Retina (tissue), 1 donor: Measurements from ENCODE around the gene TRPM4.
A peak's percentile ranks its signal among the peaks of the same experiment; 100 is the strongest.
"Not testable (repeated sequence)": the region's sequence is repeated elsewhere in the genome, so short reads cannot be mapped to it uniquely, and the experiment has no call there.

Experiments
- DNase-seq: peaks from one replicate; pipeline ENCODE4 v3.0.0-alpha.2; 2016

Gene TRPM4

GRCh38 chr19:49127674-49128544 is 29.7 kb upstream of the TRPM4 start:
- peak; percentile 92 for DNase-seq

- DNase-seq, result no peak
These were observed 28.9 kb upstream of the TRPM4 start for GRCh38 chr19:49128545-49129237.

DNA sequence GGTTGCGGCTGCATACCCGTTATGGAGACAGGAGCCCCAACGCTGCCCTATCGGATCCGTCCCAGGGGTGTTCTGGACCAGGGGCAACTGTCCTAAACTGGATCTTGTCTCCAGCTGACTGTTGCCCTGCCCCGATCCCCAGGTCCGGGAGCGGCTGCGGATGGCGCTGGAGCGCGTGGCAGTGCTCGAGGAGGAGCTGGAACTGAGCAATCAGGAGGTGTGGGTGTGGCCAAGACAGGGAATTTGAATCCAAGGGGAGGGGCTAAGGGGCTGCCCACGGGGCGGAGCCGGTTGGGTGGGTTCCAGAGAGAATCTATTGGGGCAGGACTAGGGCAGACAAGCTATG is 28.4 kb upstream of the TRPM4 start:
- DNase-seq, result no peak

DNA sequence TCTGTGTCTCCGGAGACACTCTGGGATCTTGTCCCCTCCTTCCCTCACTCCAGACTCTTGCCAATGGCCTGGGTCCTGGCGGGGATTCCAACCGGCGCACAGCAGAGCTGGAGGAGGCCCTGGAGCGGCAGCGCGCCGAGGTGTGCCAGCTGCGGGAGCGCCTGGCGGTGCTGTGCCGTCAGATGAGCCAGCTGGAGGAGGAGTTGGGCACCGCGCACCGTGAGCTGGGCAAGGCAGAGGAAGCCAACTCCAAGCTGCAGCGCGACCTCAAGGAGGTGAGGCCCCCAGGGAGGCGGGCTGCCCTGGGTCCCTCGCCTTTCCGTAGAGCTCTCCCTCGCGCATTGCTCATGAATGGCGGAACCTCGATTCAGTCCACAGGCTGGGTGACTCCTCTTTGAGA is 27.3 kb upstream of the TRPM4 start:
- DNase-seq, result no peak

DNA sequence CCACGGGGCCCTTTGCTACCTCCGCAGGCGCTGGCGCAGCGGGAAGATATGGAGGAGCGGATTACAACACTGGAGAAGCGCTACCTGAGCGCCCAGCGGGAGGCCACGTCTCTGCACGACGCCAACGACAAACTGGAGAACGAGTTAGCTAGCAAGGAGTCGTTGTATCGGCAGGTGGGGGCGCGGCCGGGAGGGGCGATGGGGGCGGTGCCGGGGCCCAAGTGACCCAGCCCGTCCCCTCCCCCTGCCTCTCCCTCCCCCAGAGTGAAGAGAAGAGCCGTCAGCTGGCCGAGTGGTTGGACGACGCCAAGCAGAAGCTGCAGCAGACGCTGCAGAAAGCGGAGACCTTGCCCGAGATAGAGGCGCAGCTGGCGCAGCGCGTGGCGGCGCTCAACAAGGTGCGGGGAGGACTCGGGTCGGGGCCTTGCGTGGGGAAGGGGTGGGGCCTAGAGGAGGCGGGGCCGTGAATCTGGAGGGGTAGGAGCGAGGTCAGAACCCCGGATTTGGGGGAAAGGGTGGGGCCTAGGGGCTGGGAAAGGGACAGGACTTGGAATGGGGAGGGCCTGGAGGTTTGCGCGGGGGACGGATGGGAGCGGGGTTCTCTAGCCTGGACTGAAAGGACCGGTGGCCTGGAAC is 24.5 kb upstream of the TRPM4 start:
- no peak for DNase-seq

DNA sequence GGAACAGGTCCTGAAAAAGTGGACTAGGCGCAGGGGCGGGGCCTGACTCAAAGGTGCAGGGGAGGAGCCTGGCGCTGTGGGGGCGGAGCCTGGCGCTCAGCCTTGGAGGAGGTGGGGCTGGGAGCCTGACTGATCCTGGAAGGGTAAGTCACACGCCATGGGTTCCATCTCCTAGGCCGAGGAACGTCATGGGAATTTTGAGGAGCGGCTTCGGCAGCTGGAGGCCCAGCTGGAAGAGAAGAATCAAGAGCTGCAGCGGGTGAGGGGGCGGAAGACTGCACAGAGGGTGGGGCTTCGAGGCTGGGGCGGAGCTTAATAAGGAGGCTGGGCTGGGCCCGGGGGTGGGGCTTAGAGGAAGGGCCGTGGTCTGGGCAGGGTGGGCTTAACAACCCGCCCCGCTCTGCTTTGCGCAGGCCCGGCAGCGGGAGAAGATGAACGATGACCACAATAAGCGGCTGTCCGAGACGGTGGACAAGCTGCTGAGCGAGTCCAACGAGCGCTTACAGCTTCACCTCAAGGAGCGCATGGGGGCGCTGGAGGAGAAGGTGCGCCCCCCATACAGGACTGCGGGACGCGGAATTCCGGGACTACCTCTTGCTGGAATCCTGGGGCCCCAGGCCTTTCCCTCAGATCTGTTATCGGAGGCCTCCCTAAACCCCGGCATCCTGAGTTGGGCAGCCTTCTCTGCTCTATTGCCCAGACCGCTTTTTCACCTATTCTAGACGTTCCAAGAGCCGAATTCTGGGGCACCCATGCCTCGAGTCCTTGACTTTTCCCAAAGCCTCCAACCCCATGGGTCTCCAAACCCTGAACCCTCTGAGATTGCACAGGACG is 23.8 kb upstream of the TRPM4 start:
- peak; percentile 79 for DNase-seq

DNA sequence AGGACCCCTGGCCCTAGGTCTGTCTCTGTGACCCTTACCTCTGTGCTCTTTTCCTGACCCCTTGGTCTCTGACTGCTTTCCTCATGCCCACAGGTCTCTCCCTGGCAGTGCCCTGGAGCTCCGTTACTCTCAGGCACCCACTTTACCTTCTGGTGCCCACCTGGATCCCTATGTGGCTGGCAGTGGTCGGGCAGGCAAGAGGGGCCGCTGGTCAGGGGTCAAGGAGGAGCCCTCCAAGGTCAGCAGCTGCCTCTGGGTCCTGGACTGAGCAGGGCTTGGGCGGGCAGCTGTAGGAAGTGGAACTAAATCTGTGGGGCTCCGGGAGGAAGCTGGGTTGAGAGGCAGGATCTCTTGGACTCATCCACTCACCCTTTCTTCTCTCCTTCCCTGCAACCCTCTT is 21.9 kb upstream of the TRPM4 start:
- no peak for DNase-seq

GRCh38 chr19:49136771-49137171 is 20.8 kb upstream of the TRPM4 start:
- DNase-seq, result no peak

DNA sequence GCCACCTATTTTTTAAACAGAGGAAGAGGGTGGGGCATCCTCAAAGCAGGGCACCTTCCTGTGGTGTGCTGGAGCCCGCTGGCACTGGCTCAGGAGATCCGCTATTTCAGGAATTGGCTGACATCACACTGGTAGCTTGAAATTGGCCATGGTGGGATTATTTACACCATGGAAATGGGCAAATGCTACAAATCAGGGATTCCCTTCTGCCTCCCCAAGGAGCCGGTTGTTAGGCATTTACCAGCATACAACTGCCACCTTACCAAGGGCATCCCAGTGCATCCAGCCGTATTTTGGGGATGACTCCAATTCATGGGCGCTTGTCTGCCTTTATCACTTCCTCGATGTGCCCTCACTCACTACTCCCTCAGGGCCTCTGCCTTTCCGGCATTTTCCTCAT is 16.6 kb upstream of the TRPM4 start:
- DNase-seq, result no peak

GRCh38 chr19:49141352-49141751 is 16.2 kb upstream of the TRPM4 start:
- no peak for DNase-seq

DNA sequence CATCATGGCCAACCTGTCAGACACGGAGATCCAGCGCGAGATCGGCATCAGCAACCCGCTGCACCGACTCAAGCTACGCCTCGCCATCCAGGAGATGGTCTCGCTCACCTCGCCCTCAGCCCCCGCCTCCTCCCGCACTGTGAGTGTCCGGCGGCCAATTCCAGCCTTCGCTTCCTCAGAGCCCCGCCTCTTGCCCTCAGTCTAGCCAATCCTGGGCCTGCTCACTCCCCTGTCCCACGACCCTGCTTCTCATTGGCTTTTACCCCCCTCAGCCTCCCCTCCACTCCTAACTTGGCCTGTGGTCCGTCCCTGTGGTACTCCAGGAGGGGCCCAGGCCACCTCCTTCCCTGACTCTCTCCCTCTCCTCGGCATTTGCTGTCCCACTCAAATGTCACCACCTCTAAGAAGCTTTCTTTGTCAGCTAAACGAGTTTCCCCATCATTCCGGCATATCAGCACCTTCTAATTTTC is 14.7 kb upstream of the TRPM4 start:
- peak; percentile 92 for DNase-seq

GRCh38 chr19:49145573-49146407 is 11.8 kb upstream of the TRPM4 start:
- peak; percentile 92 for DNase-seq

- DNase-seq, result not testable (repeated sequence)
These were observed 11.2 kb upstream of the TRPM4 start for GRCh38 chr19:49146408-49146770.

- DNase-seq, result no peak
These were observed 9.4 kb upstream of the TRPM4 start for GRCh38 chr19:49148044-49148682.

DNA sequence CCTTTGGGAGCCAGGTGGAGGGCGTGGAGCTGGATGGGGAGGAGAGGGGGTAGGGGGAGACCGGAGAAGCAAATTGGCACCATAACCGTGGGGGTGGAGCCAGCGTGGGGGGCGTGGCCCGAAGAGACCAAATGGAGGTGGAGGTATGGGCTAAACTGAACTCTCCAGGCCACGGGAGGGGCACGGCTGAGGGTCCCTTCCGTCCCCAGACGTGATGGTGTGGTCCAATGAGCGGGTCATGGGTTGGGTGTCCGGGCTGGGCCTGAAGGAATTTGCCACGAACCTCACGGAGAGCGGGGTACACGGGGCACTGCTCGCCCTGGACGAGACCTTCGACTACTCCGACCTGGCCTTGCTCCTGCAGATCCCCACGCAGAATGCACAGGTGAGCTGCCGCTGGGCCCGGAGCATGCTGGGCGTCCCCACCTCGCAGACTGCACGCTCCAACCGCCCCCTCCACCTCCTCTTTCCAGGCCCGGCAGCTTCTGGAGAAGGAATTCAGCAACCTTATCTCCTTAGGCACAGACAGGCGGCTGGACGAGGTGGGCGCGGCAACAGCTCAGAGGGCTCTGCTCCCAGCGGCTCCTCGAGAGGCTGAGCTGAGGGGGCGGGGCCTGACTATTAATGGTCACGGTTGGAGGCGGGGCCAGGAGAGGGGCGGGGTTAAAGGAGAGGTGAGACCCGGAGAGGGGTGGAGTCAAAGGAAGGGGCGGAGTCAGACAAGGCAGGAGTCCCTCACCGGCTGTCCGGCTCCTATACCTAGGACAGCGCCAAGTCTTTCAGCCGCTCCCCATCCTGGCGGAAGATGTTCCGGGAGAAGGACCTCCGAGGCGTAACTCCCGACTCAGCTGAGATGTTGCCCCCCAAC is 8.6 kb upstream of the TRPM4 start:
- DNase-seq, result peak; percentile 94

DNA sequence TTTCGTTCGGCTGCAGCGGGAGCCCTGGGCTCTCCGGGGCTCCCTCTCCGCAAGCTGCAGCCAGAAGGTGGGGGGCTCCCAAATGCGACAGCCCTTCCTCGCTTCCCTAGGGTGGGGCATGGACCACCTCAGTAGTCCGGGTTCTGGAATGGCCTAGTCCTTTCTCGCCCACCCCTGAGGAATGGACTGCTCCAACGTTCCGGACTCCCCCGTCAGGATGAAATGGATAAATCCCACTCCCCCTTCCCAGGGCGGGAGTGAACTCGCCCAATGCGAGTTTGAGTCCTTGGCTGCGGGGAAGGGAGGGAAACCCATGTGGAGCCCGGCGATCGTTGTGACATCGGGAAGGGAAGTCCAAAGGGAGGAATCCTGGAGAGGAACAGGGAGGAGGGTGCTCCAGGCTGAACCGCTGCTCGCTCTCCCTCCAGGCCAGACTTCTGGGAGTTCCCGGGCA is 7.9 kb upstream of the TRPM4 start:
- DNase-seq, result peak; percentile 97

DNA sequence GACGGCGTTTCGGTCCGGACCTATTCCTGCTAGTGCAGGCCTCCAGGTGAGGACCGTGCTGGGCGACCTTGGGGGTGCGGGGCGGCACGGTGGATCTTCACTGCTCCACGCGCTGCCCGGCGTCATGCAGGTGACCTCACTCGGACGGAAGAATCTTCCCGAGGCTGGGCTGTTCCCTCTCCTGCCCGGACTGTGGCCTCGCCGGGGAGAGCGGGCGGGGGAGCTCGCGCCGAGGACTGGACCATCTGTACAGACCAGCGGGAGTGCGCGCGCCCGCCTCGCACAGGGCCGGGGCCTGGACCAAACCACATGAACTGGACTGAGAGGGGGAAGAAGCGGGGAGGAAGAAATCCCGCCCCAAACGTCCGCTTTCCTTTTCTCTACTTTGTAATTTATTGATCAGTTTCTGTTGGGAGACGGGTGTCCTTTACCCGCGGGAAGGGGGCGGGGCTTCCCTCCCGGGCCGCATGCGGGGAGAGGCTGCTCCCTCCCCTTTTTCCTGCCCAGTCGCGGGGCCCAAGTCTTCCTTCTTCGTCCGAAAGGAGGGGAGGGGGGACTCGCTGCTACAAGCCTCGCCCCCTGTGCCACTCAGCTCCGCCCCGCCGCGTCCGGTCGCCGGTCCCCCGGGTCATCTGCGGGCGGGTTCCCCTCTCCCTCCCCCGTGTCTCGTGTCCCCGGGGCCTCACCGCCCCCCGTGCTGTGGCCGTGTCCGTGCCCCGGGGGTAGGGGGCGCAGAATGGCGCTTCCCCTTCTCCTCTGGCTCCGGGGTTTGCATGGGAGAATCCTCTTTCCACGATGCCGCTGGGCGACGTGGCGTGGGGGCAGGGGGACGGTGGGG is 7.3 kb upstream of the TRPM4 start:
- peak; percentile 99 for DNase-seq

DNA sequence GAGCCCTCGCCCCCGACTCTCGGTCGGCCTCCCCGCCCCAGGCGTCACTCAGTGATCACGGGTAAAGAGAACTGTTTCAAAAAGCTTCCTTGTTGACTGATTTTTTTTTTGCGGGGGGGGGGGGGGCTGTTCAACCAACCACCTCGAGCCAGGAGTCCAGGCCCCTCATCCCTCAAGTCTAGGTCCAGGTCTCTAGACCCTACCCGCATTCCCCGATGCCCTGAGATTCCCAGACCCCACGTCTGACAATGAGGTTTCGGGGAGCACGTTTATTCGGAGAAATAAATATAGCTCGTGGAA is 6.7 kb upstream of the TRPM4 start:
- no peak for DNase-seq

DNA sequence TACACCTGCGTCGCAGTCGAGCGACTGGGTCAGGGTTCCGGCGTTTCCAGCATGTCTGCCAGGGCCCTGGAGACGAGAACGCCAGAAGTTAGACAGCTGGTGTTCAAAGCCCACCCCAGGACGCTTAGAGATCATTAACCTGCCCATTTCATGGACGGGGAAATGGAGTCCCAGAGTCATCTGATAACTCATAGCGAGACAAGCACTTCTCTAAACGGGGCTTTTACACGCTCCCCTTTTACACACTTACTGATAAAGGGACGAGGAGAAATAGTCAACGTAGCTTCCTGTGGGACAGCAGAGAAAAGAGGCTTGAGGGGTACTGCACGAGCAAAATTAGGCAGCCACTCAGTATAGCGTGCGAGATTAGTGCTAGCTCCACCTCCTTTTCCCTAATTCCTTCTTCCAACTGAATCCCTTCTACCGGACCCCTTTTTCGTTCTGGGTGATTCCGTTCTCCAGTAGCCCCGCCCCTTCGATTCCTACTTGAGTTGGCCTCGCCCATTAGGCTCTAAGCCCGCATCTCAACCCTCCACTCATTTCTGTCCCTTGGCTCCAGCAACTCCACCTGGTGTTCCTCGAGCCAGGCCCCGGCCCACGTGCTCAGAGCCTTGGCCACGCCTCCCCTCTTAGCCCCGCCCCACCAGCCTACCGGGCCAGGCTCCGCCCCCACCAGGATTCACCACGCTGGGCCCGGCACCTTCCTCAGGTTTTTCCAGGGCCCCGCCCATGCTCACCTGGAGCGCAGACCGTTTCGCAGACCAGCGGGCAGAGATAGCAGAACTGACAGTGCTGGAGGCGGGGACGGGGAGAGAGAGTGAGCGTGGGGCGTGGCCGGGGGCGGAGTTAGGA is 6.1 kb upstream of the TRPM4 start:
- peak; percentile 44 for DNase-seq
